Measurements from ENCODE around the gene SCAP. TPM values are rescaled to one million over a fixed set of nuclear protein-coding genes. Genes with fewer than 3 reads are reported as not detected.
"Not testable (repeated sequence)": the region's sequence is repeated elsewhere in the genome, so short reads cannot be mapped to it uniquely, and the experiment has no call there.

The SCAP gene
- total RNA-seq, 1 donor from 2014 or later = 91.4 TPM

GRCh38 chr3:47481763-47482162 is 6.0 kb upstream of the SCAP start:
- not testable (repeated sequence) for DNase-seq (ENCODE audit: low read depth)

- not testable (repeated sequence) for DNase-seq (ENCODE audit: low read depth)
Measured at GRCh38 chr3:47480267-47480666, 4.5 kb upstream of the SCAP start.

- no peak for DNase-seq (ENCODE audit: low read depth)
Measured at GRCh38 chr3:47479826-47480160, 4.1 kb upstream of the SCAP start.

GRCh38 chr3:47478022-47478421 is 2.3 kb upstream of the SCAP start:
- DNase-seq (ENCODE audit: low read depth) = no peak

- DNase-seq (ENCODE audit: low read depth) = no peak
Measured at GRCh38 chr3:47476644-47477199, 981 bp upstream of the SCAP start.

- no peak for DNase-seq (ENCODE audit: low read depth)
Measured at GRCh38 chr3:47476330-47476626, 537 bp upstream of the SCAP start.

GRCh38 chr3:47475029-47475569 is 642 bp downstream of the SCAP start:
- peak; percentile 46 for DNase-seq (ENCODE audit: low read depth)

- DNase-seq (ENCODE audit: low read depth) = peak; percentile 30
Measured at GRCh38 chr3:47473391-47473790, 2.4 kb downstream of the SCAP start.

GRCh38 chr3:47469616-47470015 is 6.1 kb downstream of the SCAP start:
- peak; percentile 70 for DNase-seq (ENCODE audit: low read depth)

- not testable (repeated sequence) for DNase-seq (ENCODE audit: low read depth)
Measured at GRCh38 chr3:47468315-47468714, 7.4 kb downstream of the SCAP start.

GRCh38 chr3:47464588-47464987 is 11.2 kb downstream of the SCAP start:
- DNase-seq (ENCODE audit: low read depth) = no peak

GRCh38 chr3:47459534-47460085 is 16.1 kb downstream of the SCAP start:
- DNase-seq (ENCODE audit: low read depth) = not testable (repeated sequence)

GRCh38 chr3:47456984-47457383 is 18.8 kb downstream of the SCAP start:
- no peak for DNase-seq (ENCODE audit: low read depth)

GRCh38 chr3:47455806-47456452 is 19.8 kb downstream of the SCAP start:
- DNase-seq (ENCODE audit: low read depth) = no peak

GRCh38 chr3:47452453-47453215 is 23.1 kb downstream of the SCAP start:
- DNase-seq (ENCODE audit: low read depth) = no peak

GRCh38 chr3:47444103-47444502 is 31.6 kb downstream of the SCAP start:
- DNase-seq (ENCODE audit: low read depth) = no peak

- DNase-seq (ENCODE audit: low read depth) = peak; percentile 54
Measured at GRCh38 chr3:47443611-47443995, 32.1 kb downstream of the SCAP start.

- DNase-seq (ENCODE audit: low read depth) = no peak
Measured at GRCh38 chr3:47441796-47442551, 33.8 kb downstream of the SCAP start.

- DNase-seq (ENCODE audit: low read depth) = peak; percentile 19
Measured at GRCh38 chr3:47440131-47440530, 35.6 kb downstream of the SCAP start.

GRCh38 chr3:47436180-47436579 is 39.6 kb downstream of the SCAP start:
- DNase-seq (ENCODE audit: low read depth) = no peak

GRCh38 chr3:47434849-47435248 is 40.9 kb downstream of the SCAP start:
- no peak for DNase-seq (ENCODE audit: low read depth)

GRCh38 chr3:47433796-47434195 is 41.9 kb downstream of the SCAP start:
- DNase-seq (ENCODE audit: low read depth) = peak; percentile 26

Data from renal cortical epithelial cell (primary cell).